Effector CD8-positive, alpha-beta T cell (primary cell): ENCODE results near the gene MAMDC4.
"Not testable (repeated sequence)": the region's sequence is repeated elsewhere in the genome, so short reads cannot be mapped to it uniquely, and the experiment has no call there.

Source experiments
- DNase-seq: peaks from one replicate; lab custom pipeline; 2025; lab: John Stamatoyannopoulos, UW
- total RNA-seq, 4 experiments: gene quantifications; one replicate each; lab custom pipeline; 2026; lab: John Stamatoyannopoulos, UW

MAMDC4 gene
- total RNA-seq: 10.0 to 32.9 (median 25.1) reads per million in 4 experiments

DNA sequence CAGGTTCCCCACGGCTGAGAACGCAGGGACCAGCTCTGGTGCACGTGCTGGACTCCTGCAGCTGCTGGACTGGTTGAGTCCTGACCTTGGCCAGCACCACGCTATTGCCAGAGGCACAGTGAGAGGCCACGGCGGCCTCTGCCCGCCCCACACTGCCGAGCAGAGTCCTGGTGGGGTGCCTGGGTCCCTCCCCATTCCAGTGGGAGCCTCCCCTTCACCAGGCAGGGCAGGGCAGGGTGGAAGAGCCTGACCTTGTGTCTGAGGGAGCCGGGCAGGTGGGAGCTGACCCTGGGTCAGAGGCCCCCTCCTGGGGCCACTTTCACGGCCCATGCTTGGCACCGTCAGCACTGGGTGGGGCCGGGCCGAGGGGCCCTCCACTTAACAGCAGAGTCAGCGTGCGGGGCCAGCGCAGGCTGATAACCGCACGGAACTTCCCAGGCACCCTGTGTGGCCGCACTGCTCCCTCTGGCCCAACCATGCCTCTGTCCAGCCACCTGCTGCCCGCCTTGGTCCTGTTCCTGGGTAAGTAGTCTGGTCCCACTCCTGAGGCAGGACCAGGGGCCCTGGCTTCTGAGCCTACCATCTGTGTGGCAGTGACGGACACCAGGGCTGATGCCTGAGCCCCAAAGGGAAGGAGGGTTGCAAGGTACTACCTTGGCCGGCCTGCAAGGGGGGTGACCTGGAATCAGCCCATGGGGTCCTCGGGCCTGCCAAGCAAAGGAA, at the start of gene MAMDC4:
Gene MAMDC4, plus strand, starts transcription at position 406 of the 723 bp plus-strand sequence. Its CDS starts 71 bp downstream, at position 477.
- no peak for DNase-seq

- not testable (repeated sequence) for DNase-seq
These were observed 49.1 kb upstream of the MAMDC4 start for GRCh38 chr9:136803009-136803550.

- DNase-seq: no peak
These were observed 48.3 kb upstream of the MAMDC4 start for GRCh38 chr9:136803551-136804508.

GRCh38 chr9:136804509-136805206, 47.5 kb upstream of the MAMDC4 start:
- DNase-seq: no peak

DNA sequence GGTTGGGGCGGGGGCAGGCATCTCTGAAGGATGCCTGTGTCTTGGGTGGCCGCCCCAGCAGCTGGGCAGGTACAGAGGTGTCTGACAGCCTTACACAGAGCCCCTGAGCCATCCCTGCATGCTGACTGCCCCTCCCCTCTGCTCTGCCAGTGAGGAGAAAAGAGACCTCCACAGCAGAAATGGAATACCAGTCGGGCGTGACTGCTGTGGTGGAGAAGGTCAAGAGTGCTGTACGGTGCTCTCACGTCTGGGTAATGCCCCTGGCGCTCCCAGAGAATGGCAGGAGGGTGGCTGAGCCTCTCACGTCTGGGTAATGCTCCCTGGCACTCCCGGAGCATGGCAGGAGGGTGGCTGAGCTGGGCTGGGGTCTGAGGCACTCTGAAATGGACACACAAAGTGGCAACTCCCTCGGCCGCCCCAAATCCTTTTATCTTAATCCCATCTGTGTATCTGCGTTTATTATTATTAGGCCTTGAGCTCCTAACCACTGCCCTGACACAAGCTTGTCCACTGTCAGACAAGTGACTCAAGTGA, 46.9 kb upstream of the MAMDC4 start:
- no peak for DNase-seq

DNA sequence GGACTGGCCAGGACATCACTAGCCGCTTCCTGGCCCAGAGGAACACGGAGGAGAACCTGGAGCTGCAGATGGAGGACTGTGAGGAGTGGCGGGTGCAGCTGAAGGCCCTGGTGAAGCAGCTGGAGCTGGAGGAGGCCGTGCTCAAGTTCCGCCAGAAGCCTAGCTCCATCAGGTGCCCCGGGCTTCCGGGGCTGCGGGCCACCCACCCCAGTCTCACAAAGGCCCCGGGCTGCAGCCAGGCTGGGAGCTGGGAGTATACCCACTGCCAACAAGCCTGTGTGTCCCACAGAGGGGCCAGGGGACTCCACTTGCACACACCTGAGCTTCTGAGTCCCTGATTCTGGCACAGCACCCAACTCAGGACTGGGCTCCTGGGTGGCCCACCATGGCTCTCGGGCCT, 46.1 kb upstream of the MAMDC4 start:
- no peak for DNase-seq

DNA sequence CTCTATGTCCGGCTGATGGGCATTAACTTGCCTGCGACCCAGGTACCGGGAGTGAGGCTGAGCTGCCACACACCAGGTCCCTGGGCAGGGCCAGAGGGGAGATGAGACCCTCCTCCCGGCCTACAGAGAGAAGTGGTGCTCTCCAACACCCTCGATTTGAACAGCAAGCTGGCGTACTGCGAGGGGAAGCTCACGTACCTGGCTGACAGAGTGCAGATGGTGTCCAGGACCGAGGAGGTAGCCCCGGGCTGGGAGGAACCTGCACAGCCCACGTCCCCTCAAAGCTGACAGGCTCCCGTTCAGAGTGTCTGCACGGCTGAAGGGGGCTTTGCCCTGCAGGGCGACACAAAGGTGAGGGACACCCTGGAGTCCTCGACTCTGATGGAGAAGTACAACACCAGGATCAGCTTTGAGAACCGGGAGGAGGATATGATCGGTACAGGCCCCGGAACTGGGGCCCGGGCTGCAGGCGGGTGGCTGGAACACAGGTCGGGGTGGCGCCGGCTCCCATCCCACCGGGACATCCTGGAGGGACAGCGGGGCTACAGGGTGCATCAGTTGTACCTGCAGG, 45.4 kb upstream of the MAMDC4 start:
- DNase-seq: no peak

DNA sequence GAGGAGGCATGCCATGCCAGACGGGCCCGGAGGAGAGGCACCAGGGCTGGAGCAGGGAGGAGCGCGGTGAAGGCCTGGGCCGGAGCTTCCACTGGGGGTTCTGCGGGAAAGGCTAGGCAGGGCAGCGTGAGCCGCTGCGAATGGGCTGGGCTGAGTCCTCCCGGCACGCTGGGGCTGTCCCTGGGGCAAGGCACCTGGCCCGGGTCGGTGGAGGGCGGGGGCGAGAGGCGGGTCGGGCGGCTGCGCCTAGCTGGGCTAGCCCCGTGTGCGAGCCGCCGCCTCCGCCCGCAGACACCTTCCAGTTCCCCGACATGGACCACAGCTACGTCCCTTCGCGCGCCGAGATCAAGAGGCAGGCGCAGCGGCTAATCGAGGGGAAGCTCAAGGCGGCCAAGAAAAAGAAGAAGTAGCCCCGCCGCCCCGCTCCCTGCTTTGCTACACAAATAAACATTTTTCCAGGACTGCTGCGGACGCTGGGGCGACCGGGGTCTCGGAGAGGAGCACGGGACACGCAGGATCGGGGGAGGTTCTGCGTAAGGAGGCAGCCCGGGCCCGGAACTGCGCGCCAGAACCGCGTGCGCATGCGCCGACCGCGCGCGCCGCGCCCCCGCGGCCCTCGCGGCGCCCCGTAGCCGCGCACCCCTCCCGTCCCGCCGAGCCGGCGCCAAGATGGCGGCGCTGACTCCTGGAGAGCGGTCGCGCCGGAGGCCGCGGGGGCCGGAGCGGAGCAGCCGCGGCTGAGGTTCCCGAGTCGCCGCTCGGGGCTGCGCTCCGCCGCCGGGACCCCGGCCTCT, 44.7 kb upstream of the MAMDC4 start, which contains the start of gene RABL6:
Gene RABL6, plus strand, starts transcription at position 668 of the 794 bp plus-strand sequence. CDS start 249 bp downstream, outside the sequence.
- peak; percentile 66 for DNase-seq

DNA sequence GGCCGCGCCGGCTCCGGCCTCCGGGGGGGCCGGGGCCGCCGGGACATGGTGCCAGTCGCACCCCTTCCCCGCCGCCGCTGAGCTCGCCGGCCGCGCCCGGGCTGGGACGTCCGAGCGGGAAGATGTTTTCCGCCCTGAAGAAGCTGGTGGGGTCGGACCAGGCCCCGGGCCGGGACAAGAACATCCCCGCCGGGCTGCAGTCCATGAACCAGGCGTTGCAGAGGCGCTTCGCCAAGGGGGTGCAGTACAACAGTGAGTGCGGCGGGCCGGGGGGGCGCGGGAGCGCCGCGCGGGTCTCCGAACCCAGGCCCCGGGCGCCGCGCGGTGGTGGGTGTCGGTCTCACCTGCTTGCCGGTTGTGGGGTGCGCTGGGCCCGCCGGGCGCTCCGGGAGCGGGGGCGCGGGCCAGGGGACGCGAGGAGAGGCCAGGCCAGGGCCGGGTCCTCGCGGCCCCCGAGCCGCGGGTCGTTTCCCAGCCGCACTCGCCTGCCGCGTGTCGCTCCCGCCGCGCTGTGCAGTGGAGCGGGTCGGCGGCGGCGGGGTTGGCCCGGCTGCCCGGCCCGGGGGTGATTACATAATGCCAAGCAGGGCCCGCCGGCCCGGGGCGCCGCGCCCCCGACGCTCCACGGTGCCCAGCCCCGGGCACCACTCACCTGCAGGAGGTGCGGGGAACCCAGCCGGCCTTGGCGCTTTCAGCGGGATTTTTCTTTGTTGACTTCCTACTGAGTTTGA, 43.9 kb upstream of the MAMDC4 start:
- DNase-seq: no peak

DNA sequence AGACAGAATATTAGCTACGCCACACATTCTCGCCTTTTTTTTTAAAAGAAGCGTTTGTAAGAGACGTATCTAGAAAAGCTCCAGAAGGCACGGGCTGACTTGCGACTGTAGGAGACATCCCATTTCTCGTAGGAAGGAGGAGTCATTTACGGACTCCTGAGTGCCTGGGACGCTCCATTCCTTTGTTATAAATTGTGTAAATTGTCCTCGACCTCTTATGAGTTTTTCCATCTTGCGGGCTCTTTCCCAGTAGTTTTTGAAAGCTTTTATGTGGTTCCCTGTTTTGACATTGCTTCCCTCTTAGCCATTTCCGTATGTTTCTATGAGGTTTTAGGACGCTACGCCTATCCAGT, 43.4 kb upstream of the MAMDC4 start:
- no peak for DNase-seq

- no peak for DNase-seq
These were observed 37.3 kb upstream of the MAMDC4 start for GRCh38 chr9:136814725-136815421.

DNA sequence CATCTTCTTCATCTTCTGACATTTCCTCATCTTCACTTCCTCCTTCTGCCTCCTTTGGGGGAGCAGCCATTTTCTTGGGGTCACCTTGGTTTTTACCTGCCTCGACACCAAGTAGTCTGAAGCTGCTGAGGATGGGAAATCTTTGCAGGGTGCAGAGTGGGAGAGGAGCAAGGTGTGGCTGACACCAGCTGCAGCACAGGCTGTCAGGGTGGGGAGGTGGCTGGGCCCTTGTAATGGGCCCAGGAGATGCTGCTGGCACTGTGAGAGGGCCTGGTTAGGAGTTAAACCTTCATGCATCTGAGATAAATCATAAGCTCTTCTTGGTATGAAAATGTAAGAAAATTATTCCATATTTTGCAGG, 36.7 kb upstream of the MAMDC4 start:
- no peak for DNase-seq

DNA sequence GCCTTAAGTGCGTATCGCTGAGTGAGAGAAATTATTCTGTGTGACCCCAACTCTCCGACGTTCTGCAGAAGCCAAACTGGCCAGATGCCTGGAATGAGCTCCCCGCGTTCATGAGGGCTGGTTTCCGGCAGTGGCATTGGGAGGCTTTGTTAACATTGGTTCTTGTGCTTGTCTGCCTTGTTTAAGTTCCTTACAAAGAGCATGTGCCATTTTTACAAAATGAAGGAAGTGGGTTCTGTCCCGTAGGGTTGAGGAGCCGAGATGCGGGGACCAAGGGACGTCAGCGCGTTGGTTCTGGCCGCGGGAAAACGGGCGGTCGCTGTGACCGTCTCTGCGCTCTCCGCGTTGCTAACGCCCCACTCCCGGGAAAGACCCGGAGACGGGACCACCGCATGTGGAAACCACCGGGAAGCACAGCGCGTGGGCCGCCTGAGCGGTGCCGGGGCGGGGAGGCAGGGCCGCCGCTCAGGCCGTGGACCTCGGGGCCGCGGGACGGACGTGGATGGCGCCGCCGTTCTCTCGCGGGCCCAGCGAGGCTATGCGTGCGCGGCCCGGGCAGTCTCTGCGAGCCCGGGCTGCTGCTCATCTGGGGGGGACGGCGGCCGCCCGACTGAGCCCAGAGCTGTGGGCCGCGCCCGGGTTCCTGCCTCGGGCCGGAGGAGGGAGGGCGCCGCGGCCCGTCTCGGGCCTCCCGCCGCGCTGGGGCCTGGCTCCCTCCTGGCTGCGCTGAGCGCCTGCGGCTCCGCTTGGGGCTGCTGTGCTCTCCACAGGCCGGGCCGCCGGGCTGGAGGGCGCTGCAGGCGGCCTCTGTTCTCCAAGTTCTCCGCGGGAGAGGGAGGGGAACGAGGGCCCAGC, 30.9 kb upstream of the MAMDC4 start:
- DNase-seq: no peak

- no peak for DNase-seq
These were observed 30.2 kb upstream of the MAMDC4 start for GRCh38 chr9:136821826-136822544.

DNA sequence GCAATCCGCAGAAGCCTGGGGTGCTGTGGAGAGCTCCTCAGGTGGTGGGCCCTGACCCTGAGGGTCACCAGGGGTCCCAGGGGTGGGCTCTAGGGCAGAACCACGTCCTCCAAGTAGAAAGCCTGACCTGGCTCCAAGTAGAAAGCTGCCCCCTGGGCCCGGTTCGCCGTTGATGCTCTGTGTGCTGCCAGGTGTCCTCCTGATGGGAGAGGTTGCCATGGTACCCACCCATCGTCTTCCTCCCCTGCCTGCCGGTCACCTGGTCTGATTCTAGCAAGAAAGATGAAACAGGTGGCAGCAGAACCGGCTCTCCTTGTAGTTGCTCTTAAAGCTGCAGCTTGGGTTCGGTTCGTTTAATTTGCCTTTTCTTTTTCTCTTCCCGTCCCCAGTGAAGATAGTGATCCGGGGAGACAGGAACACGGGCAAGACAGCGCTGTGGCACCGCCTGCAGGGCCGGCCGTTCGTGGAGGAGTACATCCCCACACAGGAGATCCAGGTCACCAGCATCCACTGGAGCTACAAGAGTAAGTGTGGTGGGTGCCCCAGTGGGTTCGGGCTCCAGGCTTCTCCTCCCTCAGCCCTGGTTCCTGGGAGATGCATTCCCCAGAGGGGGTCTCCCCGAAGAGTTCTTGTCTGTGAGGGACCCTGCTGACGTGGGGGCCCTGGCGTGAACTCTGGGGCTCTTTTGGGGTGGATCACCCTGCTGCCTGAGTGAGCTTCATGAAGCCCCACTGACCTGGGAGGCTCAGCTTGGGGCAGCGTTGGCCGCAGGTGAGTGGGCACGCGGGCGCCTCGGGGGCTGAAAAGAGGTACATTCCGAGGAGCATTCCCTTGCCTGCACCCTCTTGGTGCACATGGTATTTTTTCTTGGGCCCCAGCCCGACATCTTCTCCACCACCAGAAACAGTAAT, 28.8 kb upstream of the MAMDC4 start:
- DNase-seq: no peak

DNA sequence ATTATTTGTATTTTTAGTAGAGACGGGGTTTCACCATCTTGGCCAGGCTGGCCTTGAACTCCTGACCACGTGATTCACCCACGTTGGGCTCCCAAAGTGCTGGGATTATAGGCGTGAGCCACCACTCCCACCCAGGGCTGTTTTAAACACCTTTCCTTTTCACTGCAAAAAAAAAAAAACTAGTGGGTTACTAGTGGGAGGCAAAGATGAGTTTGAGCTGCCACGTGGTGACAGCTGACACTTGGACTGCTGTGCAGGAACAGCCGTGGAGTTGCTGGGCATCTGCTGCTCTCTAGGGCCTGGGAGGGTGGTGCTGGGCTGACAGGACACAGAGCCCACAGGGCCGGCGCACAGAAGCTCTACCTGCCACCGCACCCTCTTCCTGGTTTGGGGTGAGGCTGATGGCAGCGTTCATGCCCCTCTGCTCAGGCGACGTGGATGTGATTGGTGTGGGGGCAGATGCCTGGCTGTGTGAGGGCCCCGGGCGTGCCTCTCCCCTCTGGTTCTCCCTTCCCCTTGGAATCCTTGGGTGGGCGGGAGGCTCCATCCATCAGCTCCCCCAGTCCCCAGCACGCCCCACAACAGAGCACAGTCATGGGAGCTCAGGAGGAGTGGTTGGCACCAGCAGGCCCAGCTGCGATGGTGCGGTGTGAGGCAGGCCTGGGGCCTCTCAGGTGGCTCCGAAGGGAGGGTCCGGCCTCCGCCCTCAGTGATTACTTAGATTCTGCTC, 27.5 kb upstream of the MAMDC4 start:
- DNase-seq: no peak
